Lower leg skin (tissue), 3 donors: ENCODE data around the gene APOBEC3F.

Experiments used
- CTCF ChIP-seq, 3 donors: fragments of 450-650 bp; IDR thresholded peaks; one replicate each; pipeline ENCODE4 v1.5.1; 2016; ENCODE audit warnings: antibody characterized with exemption in 3 of 3, mild to moderate bottlenecking in 3 of 3, moderate library complexity in 2 of 3
- POLR2A ChIP-seq, 2 donors: fragments of 450-650 bp; IDR thresholded peaks; one replicate each; pipeline ENCODE4 v1.6.1; 2016 to 2017; ENCODE audit warnings: antibody characterized with exemption in 2 of 2, mild to moderate bottlenecking in 1 of 2, moderate library complexity in 1 of 2

DNA sequence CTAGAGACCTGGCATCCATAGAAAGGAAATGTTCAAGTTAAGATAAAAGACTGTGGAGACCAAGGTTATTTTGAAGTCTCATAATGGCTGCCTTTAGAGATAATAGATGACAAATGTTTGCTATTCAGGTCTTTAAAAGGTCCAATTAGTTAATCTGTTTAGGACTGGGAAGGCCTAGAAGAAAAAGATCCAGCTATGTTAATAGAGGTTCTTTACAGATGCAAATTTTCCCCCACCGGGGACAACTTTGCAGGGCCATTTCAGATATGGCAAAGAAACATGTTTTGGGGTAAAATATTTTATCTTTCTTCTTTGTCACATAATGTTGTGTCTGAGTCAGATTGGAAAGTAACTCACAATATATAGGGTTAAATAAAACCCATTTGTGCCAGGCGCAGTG lies 33.3 kb downstream of the APOBEC3F start:
- no peak for TF ChIP-seq CTCF (IDR thresholded peaks at IDR 0.05)
- no peak for TF ChIP-seq POLR2A (IDR thresholded peaks at IDR 0.05)
